NCI-H2196 (cell line): ENCODE measurements around the gene CIDEA.
"Not testable (repeated sequence)": the region's sequence is repeated elsewhere in the genome, so short reads cannot be mapped to it uniquely, and the experiment has no call there.

Source experiments
- DNase-seq: peaks from one replicate; lab custom pipeline; 2025; ENCODE audit not compliant: unreplicated experiment; lab: John Stamatoyannopoulos, UW

Gene CIDEA

GRCh38 chr18:12238826-12239225 lies 15.3 kb upstream of the CIDEA start:
- no peak for DNase-seq

DNA sequence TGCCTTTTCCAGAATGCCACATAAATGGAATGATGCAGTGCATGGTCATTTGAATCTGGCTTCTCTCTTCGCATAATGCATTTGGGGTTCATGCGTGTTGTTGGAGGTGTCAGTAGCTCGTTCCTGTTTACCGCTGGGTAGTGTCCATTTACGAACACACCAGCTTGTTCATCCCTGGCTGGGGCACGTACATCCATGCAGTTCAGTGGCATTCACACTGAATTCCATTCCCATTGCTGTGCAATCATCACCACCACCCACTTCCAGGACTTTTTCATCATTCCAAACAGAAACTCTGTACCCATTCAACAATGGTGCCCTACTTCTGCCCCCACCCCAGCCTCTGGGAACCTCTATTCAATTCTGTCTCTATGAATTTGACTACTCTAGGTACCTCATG lies 14.7 kb upstream of the CIDEA start:
- DNase-seq = no peak

- DNase-seq = no peak
Measured at GRCh38 chr18:12242658-12243260, 11.4 kb upstream of the CIDEA start.

- not testable (repeated sequence) for DNase-seq
Measured at GRCh38 chr18:12243272-12243671, 10.9 kb upstream of the CIDEA start.

GRCh38 chr18:12245793-12246135 lies 8.4 kb upstream of the CIDEA start:
- DNase-seq = no peak

DNA sequence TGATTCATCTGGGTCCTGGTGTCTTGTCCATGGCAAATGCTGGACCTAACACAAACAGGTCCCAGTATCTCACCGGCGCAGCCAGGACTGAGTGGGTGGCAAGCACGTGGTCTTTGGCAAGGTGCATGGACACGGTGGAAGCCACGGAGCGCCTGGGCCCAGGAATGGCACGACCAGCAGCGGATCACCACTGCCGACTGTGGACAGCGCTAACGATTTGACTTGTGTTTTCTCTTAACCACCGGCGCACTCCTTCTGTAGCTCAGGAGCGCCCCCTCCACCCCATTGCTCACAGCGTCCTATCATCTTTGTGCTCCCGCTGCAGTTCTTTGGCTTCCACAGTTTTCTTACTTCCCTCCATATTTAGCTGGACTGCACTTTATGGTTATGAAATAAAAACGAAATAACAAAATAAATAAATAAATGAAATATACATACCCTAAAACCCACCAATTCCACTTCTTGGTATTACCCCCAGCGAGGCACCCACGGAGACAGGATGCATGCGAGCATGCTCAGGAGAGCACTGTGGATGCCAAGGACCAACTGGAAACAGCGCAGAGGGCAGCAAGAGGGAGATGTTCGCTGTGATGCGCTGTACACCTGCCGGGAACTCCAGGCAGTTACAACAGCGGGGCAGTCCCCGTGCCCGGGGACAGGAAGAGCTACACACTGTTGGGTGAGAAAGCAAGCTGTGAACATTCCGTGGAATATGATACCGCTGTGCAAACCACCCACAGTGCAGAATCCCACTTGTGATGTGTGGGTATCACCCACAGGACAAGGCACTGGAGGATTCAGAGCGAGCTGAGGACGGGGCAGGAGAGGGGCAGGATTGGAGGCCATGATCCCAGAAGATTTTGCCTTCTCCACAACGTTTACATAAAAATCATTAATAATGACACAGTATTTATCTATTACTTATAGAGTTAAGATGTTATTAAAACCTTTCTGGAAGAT lies 7.0 kb upstream of the CIDEA start:
- no peak for DNase-seq

GRCh38 chr18:12247946-12248345 lies 6.2 kb upstream of the CIDEA start:
- DNase-seq = no peak

GRCh38 chr18:12248926-12249720 lies 5.0 kb upstream of the CIDEA start:
- no peak for DNase-seq

GRCh38 chr18:12251311-12251710 lies 2.9 kb upstream of the CIDEA start:
- DNase-seq = no peak

DNA sequence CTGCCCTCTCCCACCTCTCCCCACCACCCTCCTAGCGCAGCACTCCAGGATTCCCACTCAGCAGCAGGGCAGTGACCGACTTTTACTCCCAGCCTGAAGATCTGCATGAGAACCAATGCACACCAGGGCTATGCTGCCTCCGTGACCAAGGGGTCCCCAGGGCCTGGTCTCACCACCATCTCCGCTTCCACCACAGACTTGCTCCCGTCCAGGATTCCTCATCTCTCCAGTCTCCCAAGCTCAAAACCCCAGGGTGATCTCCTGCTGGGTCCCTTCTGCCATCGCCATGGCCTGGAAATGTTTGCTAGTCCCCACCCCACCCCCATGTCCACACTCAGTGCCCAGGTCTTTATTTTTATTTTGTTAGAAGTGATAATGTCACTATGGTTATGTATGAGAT lies 2.1 kb upstream of the CIDEA start:
- no peak for DNase-seq

GRCh38 chr18:12253027-12253426 lies 1.1 kb upstream of the CIDEA start:
- no peak for DNase-seq

DNA sequence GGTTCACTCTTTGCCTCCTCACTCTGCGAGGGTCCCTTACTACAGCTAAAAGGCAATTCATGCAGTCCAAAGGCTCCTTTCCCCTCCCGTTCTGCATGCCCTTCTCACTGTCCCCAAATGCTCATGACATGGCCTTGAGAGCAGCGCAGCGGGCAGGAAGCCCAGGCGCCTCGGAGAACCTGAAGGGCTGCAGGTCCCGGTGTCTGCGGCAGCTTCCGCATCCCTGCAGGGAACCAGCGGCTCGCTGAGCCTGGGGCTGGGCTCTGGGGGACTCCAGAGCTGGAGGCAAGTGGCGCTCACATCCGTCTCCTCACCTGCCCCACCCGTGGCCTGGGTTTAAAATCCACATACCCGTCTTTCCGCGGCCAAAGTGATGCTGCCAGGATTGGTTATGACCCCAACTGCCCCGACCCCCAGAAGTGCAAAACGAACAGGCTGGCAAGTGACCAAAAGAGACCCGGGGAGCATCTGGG lies 462 bp upstream of the CIDEA start:
- DNase-seq = no peak

DNA sequence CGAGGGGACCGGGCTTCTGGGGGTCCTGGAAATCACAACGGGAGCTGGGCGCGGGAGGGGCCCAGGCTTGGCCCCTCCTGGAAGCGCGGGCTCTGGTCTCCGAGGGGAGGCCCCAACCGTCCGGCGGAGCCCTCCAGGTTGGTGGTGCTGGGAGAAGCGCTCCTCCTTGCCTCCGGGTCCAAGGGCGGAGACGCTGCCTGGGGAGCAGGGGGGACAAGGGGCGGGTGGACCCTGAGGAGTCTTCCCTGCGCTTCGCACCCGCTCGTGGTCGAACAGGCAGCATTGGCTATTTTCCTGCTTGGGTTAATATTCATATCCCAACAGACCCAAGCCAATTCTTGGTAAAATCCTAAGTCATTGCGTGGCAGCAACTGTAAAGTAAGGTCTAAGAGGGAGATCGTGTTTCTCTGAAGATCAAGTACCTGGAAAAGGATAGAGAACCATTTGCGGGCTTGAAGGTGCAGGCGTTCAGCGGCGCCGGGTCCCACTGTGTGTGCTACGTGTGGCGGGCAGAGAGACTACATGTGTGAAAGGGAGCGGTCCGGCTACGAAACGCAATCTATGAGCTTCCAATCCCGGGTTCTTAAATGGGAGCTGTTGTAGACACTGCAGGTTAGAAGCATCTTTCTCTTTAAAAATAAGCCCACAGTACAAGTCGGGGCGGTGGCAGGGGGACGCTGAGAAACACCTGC lies 805 bp downstream of the CIDEA start:
- no peak for DNase-seq

- DNase-seq = no peak
Measured at GRCh38 chr18:12255626-12256026, 1.5 kb downstream of the CIDEA start.

DNA sequence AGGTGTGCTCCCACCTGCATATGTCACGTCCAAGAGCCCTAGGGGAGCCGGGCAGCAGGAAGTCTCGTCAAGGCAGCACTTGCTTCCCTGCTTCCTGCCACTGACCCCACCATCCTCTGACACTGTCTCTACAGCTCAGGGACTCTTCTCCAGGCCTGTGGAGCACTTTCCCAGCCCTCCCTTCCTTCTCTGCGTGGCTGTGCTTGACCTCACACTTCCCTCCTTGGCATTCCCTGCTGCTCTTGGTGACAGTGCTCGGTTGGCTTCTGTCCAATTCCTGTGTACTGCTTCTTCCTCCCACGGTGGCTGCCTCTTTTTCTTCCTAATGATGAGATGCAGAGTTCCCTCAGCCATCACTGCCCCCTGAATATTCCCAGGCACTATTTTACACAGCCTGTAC lies 2.8 kb downstream of the CIDEA start:
- no peak for DNase-seq

GRCh38 chr18:12257996-12258718 lies 4.0 kb downstream of the CIDEA start:
- DNase-seq = no peak

- DNase-seq = no peak
Measured at GRCh38 chr18:12258719-12259705, 4.9 kb downstream of the CIDEA start.

GRCh38 chr18:12262748-12263147 lies 8.6 kb downstream of the CIDEA start:
- DNase-seq = no peak

DNA sequence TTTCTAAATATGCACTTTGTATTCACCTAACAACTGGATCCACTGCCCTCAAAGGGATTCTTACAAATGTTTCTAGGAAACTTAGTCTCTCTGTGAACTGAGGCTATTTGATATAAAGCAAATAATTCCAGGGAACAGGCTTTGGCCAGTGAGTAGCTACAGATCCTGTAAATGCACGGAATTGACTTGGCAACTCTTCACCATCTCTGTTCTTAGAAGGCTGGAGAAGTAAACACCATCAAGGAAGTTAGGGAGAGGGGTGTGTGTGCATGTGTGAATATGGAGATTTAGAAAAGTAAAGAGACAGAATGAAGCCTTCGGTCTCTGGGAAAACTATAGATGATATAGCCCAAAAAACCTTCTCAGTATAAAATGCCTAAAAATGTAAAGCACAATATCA lies 10.7 kb downstream of the CIDEA start:
- peak; percentile 22 for DNase-seq
